Stimulated activated CD8-positive, alpha-beta memory T cell treated with anti-CD3 and anti-CD28 coated beads, Interleukin-12 subunit alpha, Interleukin-12 subunit beta, amount 100 ng/mL, for 24 hours (primary cell): ENCODE results near the gene FBXO17.
"Not testable (repeated sequence)": the region's sequence is repeated elsewhere in the genome, so short reads cannot be mapped to it uniquely, and the experiment has no call there.

ENCODE experiments used
- DNase-seq: peaks from one replicate; pipeline ENCODE4 v3.0.0-alpha.2; 2020; ENCODE audit errors: extremely low read depth

Gene FBXO17

GRCh38 chr19:38980583-38981374 is 5.2 kb upstream of the FBXO17 start:
- no peak for DNase-seq

- no peak for DNase-seq
Observed at GRCh38 chr19:38979812-38980211, 4.3 kb upstream of the FBXO17 start.

- no peak for DNase-seq
Observed at GRCh38 chr19:38978326-38978689, 2.8 kb upstream of the FBXO17 start.

GRCh38 chr19:38977445-38978325 is 2.1 kb upstream of the FBXO17 start:
- peak; percentile 27 for DNase-seq

- no peak for DNase-seq
Observed at GRCh38 chr19:38975861-38976271, 324 bp upstream of the FBXO17 start.

- no peak for DNase-seq
Observed at GRCh38 chr19:38974624-38975213, 823 bp downstream of the FBXO17 start.

- no peak for DNase-seq
Observed at GRCh38 chr19:38971672-38972071, 3.9 kb downstream of the FBXO17 start.

- DNase-seq: no peak
Observed at GRCh38 chr19:38970664-38971532, 4.6 kb downstream of the FBXO17 start.

- DNase-seq: not testable (repeated sequence)
Observed at GRCh38 chr19:38966149-38966548, 9.4 kb downstream of the FBXO17 start.

GRCh38 chr19:38964738-38965137 is 10.8 kb downstream of the FBXO17 start:
- DNase-seq: no peak

- DNase-seq: no peak
Observed at GRCh38 chr19:38959618-38960017, 15.9 kb downstream of the FBXO17 start.

GRCh38 chr19:38958301-38958700 is 17.2 kb downstream of the FBXO17 start:
- no peak for DNase-seq

GRCh38 chr19:38956264-38956663 is 19.3 kb downstream of the FBXO17 start:
- DNase-seq: no peak

- DNase-seq: no peak
Observed at GRCh38 chr19:38953677-38954076, 21.9 kb downstream of the FBXO17 start.

GRCh38 chr19:38952395-38953165 is 23.0 kb downstream of the FBXO17 start:
- no peak for DNase-seq

GRCh38 chr19:38951187-38951586 is 24.4 kb downstream of the FBXO17 start:
- no peak for DNase-seq

- peak; percentile 72 for DNase-seq
Observed at GRCh38 chr19:38949580-38950367, 25.8 kb downstream of the FBXO17 start.

GRCh38 chr19:38946229-38947010 is 29.1 kb downstream of the FBXO17 start:
- no peak for DNase-seq

GRCh38 chr19:38945562-38946228 is 29.8 kb downstream of the FBXO17 start:
- no peak for DNase-seq
